ENCODE results near the gene ZNF335. TPM values are rescaled to one million over a fixed set of nuclear protein-coding genes. Genes with fewer than 3 reads are reported as not detected.
A peak's percentile ranks its signal among the peaks of the same experiment; 100 is the strongest.

ZNF335 gene
- total and polyA plus RNA-seq, 2 of the 13 experiments (the other 11 are each of a cell fraction or from before 2014, with no cell fraction given) = 9.7 to 13.7 TPM

DNA sequence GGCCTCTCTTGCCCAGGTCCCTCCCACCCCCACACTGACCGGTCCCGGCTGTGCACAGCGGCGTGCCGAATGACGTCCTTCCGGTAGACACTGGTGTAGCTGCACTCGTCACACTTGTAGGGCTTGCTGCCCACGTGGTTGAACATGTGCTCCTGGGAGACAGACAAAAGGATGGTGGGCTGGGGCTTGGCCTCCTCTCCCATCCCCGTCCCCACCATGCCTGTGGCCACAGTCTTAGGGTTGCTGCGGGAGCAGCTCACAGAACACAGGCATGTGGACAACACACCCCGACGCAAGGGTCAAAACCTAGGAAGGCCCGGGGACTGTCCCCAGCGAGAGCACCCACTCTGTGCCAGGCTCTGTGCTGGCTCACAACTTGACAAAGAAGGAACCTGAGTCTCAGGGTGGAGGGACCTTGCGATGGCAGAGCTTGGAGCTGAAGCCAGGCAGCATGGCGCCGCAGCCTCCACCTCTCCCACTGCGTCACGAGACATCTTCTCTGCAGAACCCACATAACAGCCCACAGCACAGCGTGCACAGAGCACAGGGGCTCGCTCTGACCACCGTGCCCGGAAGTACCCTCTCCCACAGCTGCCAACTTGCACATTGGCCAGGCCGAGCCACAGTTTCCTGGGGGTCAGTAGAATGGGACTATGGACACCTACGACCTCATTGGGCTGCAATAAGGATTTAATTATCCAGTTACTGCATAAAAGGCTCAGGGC is 9.8 kb downstream of the ZNF335 start (continued):
- TF ChIP-seq, protein P1, sequence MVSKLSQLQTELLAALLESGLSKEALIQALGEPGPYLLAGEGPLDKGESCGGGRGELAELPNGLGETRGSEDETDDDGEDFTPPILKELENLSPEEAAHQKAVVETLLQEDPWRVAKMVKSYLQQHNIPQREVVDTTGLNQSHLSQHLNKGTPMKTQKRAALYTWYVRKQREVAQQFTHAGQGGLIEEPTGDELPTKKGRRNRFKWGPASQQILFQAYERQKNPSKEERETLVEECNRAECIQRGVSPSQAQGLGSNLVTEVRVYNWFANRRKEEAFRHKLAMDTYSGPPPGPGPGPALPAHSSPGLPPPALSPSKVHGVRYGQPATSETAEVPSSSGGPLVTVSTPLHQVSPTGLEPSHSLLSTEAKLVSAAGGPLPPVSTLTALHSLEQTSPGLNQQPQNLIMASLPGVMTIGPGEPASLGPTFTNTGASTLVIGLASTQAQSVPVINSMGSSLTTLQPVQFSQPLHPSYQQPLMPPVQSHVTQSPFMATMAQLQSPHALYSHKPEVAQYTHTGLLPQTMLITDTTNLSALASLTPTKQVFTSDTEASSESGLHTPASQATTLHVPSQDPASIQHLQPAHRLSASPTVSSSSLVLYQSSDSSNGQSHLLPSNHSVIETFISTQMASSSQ (IDR thresholded peaks at IDR 0.05; ENCODE audit: low read depth) = no peak
- TF ChIP-seq, protein P1 (CRISPR knock-in tag; IDR thresholded peaks at IDR 0.05; ENCODE audit: borderline replicate concordance) = no peak
- no peak for TF ChIP-seq HOXD1 (CRISPR knock-in tag; IDR thresholded peaks at IDR 0.05)
- no peak for TF ChIP-seq SNAPC5 (CRISPR knock-in tag; IDR thresholded peaks at IDR 0.05; ENCODE audit: borderline replicate concordance)
- TF ChIP-seq, protein P2, sequence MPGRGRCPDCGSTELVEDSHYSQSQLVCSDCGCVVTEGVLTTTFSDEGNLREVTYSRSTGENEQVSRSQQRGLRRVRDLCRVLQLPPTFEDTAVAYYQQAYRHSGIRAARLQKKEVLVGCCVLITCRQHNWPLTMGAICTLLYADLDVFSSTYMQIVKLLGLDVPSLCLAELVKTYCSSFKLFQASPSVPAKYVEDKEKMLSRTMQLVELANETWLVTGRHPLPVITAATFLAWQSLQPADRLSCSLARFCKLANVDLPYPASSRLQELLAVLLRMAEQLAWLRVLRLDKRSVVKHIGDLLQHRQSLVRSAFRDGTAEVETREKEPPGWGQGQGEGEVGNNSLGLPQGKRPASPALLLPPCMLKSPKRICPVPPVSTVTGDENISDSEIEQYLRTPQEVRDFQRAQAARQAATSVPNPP (CRISPR knock-in tag; IDR thresholded peaks at IDR 0.05) = no peak
- no peak for TF ChIP-seq GLI4 (CRISPR knock-in tag; IDR thresholded peaks at IDR 0.05; ENCODE audit: borderline replicate concordance)
- TF ChIP-seq, protein P3, sequence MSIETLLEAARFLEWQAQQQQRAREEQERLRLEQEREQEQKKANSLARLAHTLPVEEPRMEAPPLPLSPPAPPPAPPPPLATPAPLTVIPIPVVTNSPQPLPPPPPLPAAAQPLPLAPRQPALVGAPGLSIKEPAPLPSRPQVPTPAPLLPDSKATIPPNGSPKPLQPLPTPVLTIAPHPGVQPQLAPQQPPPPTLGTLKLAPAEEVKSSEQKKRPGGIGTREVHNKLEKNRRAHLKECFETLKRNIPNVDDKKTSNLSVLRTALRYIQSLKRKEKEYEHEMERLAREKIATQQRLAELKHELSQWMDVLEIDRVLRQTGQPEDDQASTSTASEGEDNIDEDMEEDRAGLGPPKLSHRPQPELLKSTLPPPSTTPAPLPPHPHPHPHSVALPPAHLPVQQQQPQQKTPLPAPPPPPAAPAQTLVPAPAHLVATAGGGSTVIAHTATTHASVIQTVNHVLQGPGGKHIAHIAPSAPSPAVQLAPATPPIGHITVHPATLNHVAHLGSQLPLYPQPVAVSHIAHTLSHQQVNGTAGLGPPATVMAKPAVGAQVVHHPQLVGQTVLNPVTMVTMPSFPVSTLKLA (IDR thresholded peaks at IDR 0.05) = peak; percentile 76
- TF ChIP-seq NFE2L1 (CRISPR knock-in tag; IDR thresholded peaks at IDR 0.05; ENCODE audit: borderline replicate concordance) = peak; percentile 55; the same call in 1 of the 2 replicates
- TF ChIP-seq, protein P4, sequence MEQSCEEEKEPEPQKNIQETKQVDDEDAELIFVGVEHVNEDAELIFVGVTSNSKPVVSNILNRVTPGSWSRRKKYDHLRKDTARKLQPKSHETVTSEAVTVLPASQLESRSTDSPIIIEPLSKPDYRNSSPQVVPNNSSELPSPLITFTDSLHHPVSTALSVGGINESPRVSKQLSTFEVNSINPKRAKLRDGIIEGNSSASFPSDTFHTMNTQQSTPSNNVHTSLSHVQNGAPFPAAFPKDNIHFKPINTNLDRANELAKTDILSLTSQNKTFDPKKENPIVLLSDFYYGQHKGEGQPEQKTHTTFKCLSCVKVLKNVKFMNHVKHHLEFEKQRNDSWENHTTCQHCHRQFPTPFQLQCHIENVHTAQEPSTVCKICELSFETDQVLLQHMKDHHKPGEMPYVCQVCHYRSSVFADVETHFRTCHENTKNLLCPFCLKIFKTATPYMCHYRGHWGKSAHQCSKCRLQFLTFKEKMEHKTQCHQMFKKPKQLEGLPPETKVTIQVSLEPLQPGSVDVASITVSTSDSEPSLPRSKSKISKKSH (CRISPR knock-in tag; IDR thresholded peaks at IDR 0.05; ENCODE audit: borderline replicate concordance) = peak; percentile 58; the same call in 1 of the 2 replicates
- TF ChIP-seq NRL (CRISPR knock-in tag; IDR thresholded peaks at IDR 0.05; ENCODE audit: borderline replicate concordance) = 0 out of 2 replicates have a peak, but pooled peaks have one; percentile 16
- TF ChIP-seq, protein P5, sequence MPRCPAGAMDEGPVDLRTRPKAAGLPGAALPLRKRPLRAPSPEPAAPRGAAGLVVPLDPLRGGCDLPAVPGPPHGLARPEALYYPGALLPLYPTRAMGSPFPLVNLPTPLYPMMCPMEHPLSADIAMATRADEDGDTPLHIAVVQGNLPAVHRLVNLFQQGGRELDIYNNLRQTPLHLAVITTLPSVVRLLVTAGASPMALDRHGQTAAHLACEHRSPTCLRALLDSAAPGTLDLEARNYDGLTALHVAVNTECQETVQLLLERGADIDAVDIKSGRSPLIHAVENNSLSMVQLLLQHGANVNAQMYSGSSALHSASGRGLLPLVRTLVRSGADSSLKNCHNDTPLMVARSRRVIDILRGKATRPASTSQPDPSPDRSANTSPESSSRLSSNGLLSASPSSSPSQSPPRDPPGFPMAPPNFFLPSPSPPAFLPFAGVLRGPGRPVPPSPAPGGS (CRISPR knock-in tag; IDR thresholded peaks at IDR 0.05) = no peak
- 0 out of 2 replicates have a peak, but pooled peaks have one; percentile 37 for TF ChIP-seq RBFOX2 (IDR thresholded peaks at IDR 0.05; ENCODE audit: low read depth, low read length)
- TF ChIP-seq NAIF1 (CRISPR knock-in tag; IDR thresholded peaks at IDR 0.05; ENCODE audit: borderline replicate concordance) = no peak

Data from HepG2 (cell line).